Kidney epithelial cell (primary cell): ENCODE results near the gene ZNHIT3. TPM values are rescaled to one million over a fixed set of nuclear protein-coding genes. Genes with fewer than 3 reads are reported as not detected.

Experiments used
- DNase-seq: peaks from one replicate; pipeline ENCODE4 v3.0.0-alpha.2; 2010; ENCODE audit warnings: low read depth
- H3K27me3 ChIP-seq: 2 replicates; pipeline ENCODE4 v1.6.0; 2011; ENCODE audit warnings: low read length; ENCODE audit not compliant: control insufficient read depth, insufficient read depth
- H3K36me3 ChIP-seq: 2 replicates; pipeline ENCODE4 v1.5.1; 2011; ENCODE audit warnings: low read length; ENCODE audit not compliant: control insufficient read depth, insufficient read depth
- H3K4me3 ChIP-seq: 2 replicates; pipeline ENCODE4 v1.5.1; 2011; ENCODE audit warnings: low read depth, mild to moderate bottlenecking, control low read depth, low read length
- total RNA-seq: library from RNA; depleted of rRNA; stranded (reverse); fragments of >200 nt; gene quantifications from 2 replicates; pipeline ENCODE4 v1.2.3, GENCODE V29; 2015
- TF ChIP-seq, protein P1 (sequence below): IDR thresholded peaks from 2 replicates; pipeline ENCODE4 v1.5.1; 2011; ENCODE audit warnings: mild to moderate bottlenecking, moderate library complexity, low read length, control low read depth, inconsistent platforms; ENCODE audit not compliant: insufficient read depth, poor library complexity, severe bottlenecking

The ZNHIT3 gene
- total RNA-seq, 1 donor from 2014 or later = 36.7 TPM

DNA sequence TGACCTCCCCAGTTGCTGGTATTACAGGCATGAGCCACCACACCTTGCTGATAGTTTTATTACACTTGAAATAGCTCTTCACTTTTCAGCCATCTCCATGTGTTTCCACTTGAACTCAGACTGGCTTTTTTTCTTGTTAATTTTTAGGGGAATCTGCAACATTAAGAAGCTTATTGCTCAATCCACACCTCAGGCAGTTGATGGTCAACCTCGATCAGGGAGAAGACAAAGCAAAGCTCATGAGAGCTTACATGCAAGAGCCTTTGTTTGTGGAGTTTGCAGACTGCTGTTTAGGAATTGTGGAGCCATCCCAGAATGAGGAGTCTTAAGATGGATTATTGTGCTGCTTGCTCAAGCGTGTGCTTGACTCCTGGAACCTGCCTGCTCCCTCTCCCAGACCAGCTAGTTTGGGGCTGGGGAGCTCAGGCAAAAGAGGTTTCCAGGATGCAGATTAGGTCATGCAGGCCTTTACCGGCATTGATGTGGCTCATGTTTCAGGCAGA, 8.6 kb downstream of the ZNHIT3 start:
- TF ChIP-seq, protein P1, sequence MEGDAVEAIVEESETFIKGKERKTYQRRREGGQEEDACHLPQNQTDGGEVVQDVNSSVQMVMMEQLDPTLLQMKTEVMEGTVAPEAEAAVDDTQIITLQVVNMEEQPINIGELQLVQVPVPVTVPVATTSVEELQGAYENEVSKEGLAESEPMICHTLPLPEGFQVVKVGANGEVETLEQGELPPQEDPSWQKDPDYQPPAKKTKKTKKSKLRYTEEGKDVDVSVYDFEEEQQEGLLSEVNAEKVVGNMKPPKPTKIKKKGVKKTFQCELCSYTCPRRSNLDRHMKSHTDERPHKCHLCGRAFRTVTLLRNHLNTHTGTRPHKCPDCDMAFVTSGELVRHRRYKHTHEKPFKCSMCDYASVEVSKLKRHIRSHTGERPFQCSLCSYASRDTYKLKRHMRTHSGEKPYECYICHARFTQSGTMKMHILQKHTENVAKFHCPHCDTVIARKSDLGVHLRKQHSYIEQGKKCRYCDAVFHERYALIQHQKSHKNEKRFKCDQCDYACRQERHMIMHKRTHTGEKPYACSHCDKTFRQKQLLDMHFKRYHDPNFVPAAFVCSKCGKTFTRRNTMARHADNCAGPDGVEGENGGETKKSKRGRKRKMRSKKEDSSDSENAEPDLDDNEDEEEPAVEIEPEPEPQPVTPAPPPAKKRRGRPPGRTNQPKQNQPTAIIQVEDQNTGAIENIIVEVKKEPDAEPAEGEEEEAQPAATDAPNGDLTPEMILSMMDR = no peak
- DNase-seq = no peak
- Histone ChIP-seq H3K36me3 (no peaks in the 10 kb centered on the region), H3K4me3 (no peak overlapping the region), H3K27me3 (no peaks in the 10 kb centered on the region)

DNA sequence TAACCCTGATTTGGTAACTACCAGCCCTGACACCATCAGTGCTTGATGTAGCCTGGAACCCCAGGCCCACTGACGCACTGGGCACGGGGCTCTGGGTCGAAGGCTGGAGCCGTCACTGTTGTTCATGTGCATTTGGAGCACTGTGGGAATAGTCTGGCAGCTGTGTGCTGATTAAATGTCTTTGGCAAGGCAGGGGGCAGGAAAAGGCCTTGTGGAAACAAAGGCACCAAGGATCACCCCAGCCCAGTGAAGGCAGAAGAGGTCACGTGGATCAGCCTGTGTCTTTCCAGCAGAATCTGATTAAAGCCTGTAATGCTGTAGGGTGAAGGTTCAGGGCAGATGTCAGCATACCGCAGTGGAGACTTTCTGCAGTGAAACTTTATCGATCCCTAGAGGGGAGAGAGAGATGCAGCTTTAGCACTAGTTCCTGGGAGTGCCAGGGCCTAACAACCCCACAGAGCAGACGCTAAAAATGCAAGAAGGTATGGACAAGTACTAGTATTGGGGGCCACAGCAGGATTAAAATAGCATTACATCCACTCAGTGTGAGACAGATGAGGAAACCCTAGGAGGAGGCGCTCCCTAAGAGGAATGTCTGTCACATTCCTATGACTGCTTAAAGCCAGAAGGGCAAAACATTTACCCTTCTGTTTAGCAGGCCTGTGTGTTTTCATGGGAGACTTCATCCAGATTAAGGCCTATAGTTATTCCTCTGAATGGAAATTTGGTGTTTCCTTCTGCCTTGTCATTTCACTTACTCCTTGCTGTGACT, 9.7 kb downstream of the ZNHIT3 start:
- H3K4me3 ChIP-seq = no peak overlapping the region
- TF ChIP-seq, protein P1 = no peak
- H3K36me3 ChIP-seq = no peaks in the 10 kb centered on the region
- H3K27me3 ChIP-seq = no peaks in the 10 kb centered on the region
- DNase-seq = no peak

DNA sequence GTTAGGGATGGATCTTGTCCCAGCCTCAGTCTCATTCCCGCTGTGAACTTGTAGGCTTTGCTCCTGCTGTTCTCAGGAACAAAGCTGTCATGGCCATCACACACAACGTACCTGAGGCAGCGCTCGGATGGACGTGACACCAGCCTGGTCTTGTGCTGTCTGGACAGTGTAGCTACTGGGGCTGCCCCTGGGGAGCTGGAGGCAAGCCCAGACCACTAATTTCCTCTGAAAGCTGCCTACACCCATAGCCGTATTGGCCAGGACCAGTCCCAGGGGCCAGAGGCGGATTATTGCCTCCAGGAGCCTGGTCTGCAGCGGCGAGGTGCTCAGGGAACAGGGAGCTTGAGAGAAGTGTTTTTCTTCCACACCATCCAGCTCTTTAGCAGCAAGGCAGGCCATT, 11.7 kb downstream of the ZNHIT3 start:
- TF ChIP-seq, protein P1 = no peak
- Histone ChIP-seq H3K36me3 (no peaks in the 10 kb centered on the region), H3K27me3 (no peaks in the 10 kb centered on the region), H3K4me3 (no peak overlapping the region)
- no peak for DNase-seq

DNA sequence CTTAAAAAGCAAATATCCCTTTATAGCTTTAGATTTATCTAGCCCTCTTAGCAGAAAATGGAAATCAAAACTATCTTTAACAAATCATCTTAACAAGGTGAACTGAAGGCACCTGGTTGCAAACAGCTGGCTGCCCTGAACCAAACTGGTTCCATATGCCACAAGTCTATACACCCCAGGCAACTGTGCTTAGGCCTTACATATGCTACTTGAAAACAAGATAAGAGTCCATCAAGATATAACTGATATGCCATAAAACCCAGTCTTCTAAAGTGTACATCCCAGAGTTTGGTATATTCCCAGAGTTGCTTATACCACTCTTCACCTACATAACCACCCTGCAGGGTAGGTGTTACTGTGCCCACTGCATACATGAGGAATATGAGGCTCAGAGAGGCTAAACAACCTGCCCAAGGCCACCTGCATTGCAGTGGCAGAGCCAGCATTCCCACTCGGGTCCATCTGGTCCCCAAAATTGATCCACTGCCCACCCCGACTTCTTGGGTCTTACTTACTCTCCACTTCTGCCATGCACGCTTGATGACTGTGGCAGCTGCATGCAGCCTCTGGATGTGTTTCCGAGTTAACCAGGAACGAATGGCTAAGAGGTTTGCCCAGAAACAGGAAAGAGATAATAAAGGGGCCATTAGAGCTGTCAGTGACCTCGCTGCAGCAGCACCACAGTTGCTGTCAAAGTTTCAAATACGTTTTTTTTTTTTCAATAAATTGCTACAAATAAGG, 12.2 kb downstream of the ZNHIT3 start:
- H3K4me3 ChIP-seq = no peak overlapping the region
- TF ChIP-seq, protein P1 = no peak
- DNase-seq = no peak
- H3K27me3 ChIP-seq = no peaks in the 10 kb centered on the region
- H3K36me3 ChIP-seq = no peaks in the 10 kb centered on the region

DNA sequence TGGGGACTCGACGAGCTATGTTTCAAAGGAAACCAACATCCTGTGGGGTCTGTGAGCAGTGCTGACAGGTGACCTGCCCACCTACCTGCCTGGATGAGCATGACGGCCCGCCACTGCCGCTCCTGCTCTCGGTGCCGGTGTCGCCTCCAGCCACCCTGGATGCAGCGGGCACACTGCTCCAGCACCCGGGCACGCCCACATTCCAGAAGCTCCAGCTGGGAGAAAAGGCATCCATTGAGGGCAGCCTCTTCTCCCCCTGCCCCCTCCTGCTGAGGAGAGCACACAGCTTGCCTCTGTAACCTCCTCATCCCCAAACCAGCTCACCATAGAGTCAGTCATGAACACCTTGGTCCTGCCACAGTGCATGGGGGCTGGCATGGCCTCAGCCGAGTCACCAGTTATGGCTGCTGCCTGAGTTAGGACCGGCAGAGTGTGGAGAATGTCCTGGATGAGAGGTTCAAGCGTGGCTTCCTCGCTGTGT, 14.3 kb downstream of the ZNHIT3 start:
- Histone ChIP-seq H3K36me3 (no peaks in the 10 kb centered on the region), H3K27me3 (no peaks in the 10 kb centered on the region), H3K4me3 (no peak overlapping the region)
- TF ChIP-seq, protein P1 = no peak
- DNase-seq = no peak
